K562 (cell line): ENCODE results near the gene CD22. TPM values are rescaled to one million over a fixed set of nuclear protein-coding genes. Genes with fewer than 3 reads are reported as not detected.

ENCODE experiments used
- E2F3 ChIP-seq: fragments of 250-450 bp; sonication (Bioruptor Pico); IDR thresholded peaks from 2 replicates; pipeline ENCODE4 v1.4.0; 2020; ENCODE audit warnings: mild to moderate bottlenecking
- HMGN3 ChIP-seq: IDR thresholded peaks from 2 replicates; pipeline ENCODE4 v1.6.1; 2011; ENCODE audit warnings: borderline replicate concordance, low read depth, mild to moderate bottlenecking, mixed read lengths, low read length; ENCODE audit not compliant: insufficient read length; ENCODE audit errors: extremely low read depth
- JUND ChIP-seq, 2 experiments: IDR thresholded peaks; 2 replicates in 1 of 2; 3 replicates in 1 of 2; pipeline ENCODE4 v1.6.1; 2011; ENCODE audit warnings: borderline replicate concordance in 2 of 2, low read depth in 2 of 2, low read length in 2 of 2, improper control_type of control experiment in 1 of 2, missing biosample characterization in 1 of 2, missing genetic modification characterization in 1 of 2, missing genetic modification reagents in 1 of 2
- MCM7 ChIP-seq, 2 experiments: fragments of 450-650 bp; IDR thresholded peaks; 2 replicates each; pipeline ENCODE4 v1.6.1; 2016 to 2018
- MTA1 ChIP-seq: fragments of 450-650 bp; IDR thresholded peaks from 2 replicates; pipeline ENCODE4 v1.6.1; 2017; ENCODE audit warnings: borderline replicate concordance
- NCOA1 ChIP-seq: fragments of 450-650 bp; IDR thresholded peaks from 2 replicates; pipeline ENCODE4 v1.6.1; 2016; ENCODE audit warnings: low read depth
- POLR2A ChIP-seq: fragments of 450-650 bp; conservative IDR thresholded peaks from 2 replicates; pipeline ENCODE4 v1.6.1; 2016
- POLR2G ChIP-seq: fragments of 200-400 bp; formaldehyde crosslinking; IDR thresholded peaks from 2 replicates; pipeline ENCODE4 v1.6.1; 2017; ENCODE audit warnings: low read depth, mild to moderate bottlenecking, antibody characterized with exemption, low read length, moderate library complexity
- RUNX1 ChIP-seq: sonication (generic); IDR thresholded peaks from 2 replicates; pipeline ENCODE4 v1.6.1; 2016; ENCODE audit warnings: antibody characterized with exemption, low read depth
- ZBTB17 ChIP-seq: fragments of 450-650 bp; formaldehyde crosslinking; IDR thresholded peaks from 2 replicates; pipeline ENCODE4 v1.4.0; 2020; ENCODE audit warnings: mild to moderate bottlenecking
- ZNF77 ChIP-seq: fragments of 250-450 bp; sonication (Bioruptor Pico); IDR thresholded peaks from 2 replicates; pipeline ENCODE4 v1.5.0; 2020
- polyA plus RNA-seq, 8 experiments: library from polyadenylated mRNA; depleted of rRNA in 4 of 8; stranded (reverse) in 5 of 8; unstranded in 3 of 8; fragments of >200 nt; fragmentation: Nextera tagmentation in 2 of 8; fragmentation: Illumina TruSeq in 1 of 8; extraction: Ambion mirVana in 2 of 8; extraction: Trizol in 1 of 8; gene quantifications; 2 replicates each; pipeline versions ENCODE4 v1.2.1 to v1.2.3, GENCODE V29; 2011 to 2014; ENCODE audit warnings: inconsistent platforms in 1 of 8, missing spikeins in 1 of 8
- total RNA-seq, 7 experiments: library from RNA; depleted of rRNA in 6 of 7; stranded (reverse); fragments of >200 nt in 6 of 7; fragmentation: Illumina TruSeq in 2 of 7; extraction: Trizol in 2 of 7; gene quantifications; 2 replicates each; pipeline versions ENCODE4 v1.2.1 to v1.2.3, GENCODE V29; 2011 to 2021; ENCODE audit warnings: low replicate concordance in 1 of 7
- TF ChIP-seq, protein P1 (sequence below), 2 experiments: fragments of 450-650 bp; IDR thresholded peaks; 2 replicates each; pipeline ENCODE4 v1.6.1; 2016
- TF ChIP-seq, protein P2 (sequence below), 3 experiments: IDR thresholded peaks in 2 of 3; conservative IDR thresholded peaks in 1 of 3; 2 replicates each; pipeline ENCODE4 v1.5.1; 2011 to 2012; ENCODE audit warnings: low read length in 3 of 3, mild to moderate bottlenecking in 3 of 3, control low read depth in 2 of 3, improper control_type of control experiment in 1 of 3, inconsistent platforms in 1 of 3, low read depth in 1 of 3, mixed read lengths in 1 of 3, moderate library complexity in 1 of 3; ENCODE audit not compliant: insufficient read depth in 2 of 3
- TF ChIP-seq, protein P3 (sequence below): fragments of 450-650 bp; formaldehyde crosslinking; IDR thresholded peaks from 2 replicates; pipeline ENCODE4 v1.4.0; 2022; ENCODE audit warnings: missing genetic modification characterization
- TF ChIP-seq, protein P4 (sequence below): fragments of 450-650 bp; IDR thresholded peaks from 2 replicates; pipeline ENCODE4 v1.6.1; 2018; ENCODE audit not compliant: partially characterized antibody

The CD22 gene
- total and polyA plus RNA-seq, 9 of the 15 experiments (the other 6 are each of a cell fraction or from before 2014, with no cell fraction given): 0.29 to 5.0 (median 3.5) TPM

DNA sequence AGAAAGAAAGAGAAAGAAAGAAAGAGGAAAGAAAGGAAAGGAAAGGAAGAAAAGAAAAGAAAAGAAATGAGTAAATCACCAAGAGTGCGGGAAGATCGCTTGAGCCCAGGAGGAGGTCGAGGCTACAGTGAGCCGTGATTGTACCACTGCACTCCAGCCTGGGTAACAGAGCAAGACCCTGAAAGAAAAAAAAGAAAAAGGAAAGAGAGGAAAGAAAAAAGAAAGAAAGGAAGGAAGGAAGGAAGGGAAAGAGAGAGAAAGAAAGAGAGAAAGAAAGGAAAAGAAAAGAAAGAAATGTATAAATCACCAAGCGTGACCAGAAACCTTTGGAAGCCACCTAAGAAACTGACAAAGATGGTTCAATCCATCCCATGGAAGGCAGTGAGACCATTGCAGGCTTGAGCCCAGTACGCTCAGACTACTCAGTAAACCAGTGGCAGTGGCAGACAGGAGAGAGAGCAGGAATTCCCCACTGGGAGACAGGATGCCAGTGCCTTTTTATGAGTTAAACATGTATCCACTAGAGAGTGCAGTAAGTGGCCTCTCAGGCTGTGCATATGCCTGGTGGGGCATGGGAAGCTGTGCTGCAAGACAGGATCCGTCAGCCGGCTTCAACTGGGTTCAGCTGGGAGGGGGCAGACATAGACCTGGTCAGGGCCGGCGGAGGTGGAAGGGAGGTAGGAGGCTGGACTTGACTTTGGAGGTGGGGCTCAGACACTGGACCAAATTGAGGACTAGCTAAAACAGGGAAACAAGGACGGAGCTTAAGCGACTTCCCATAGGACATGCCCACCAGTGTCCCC, 46.7 kb downstream of the CD22 start (continued):
- TF ChIP-seq NCOA1 (0 out of 2 replicates have a peak, but pooled peaks have one; percentile 6), ZBTB17 (CRISPR knock-in tag) (no peak), POLR2A (no peak), JUND (IDR thresholded peaks at IDR 0.05; ENCODE audit: borderline replicate concordance, low read depth, low read length) (no peak), JUND (tag; IDR thresholded peaks at IDR 0.05; ENCODE audit: borderline replicate concordance, low read depth, low read length) (no peak), E2F3 (CRISPR knock-in tag) (no peak), MTA1 (0 out of 2 replicates have a peak, but pooled peaks have one; percentile 9), MCM7 (IDR thresholded peaks at IDR 0.05) (0 out of 4 replicates have a peak, but pooled peaks of 1 of the 2 experiments have one; percentile 7), ZNF77 (no peak), HMGN3 (no peak), POLR2G (no peak), RUNX1 (no peak)
- TF ChIP-seq, protein P1, sequence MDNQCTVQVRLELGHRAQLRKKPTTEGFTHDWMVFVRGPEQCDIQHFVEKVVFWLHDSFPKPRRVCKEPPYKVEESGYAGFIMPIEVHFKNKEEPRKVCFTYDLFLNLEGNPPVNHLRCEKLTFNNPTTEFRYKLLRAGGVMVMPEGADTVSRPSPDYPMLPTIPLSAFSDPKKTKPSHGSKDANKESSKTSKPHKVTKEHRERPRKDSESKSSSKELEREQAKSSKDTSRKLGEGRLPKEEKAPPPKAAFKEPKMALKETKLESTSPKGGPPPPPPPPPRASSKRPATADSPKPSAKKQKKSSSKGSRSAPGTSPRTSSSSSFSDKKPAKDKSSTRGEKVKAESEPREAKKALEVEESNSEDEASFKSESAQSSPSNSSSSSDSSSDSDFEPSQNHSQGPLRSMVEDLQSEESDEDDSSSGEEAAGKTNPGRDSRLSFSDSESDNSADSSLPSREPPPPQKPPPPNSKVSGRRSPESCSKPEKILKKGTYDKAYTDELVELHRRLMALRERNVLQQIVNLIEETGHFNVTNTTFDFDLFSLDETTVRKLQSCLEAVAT (IDR thresholded peaks at IDR 0.05): 0 out of 4 replicates have a peak, but pooled peaks of 1 of the 2 experiments have one; percentile 37
- TF ChIP-seq, protein P2, sequence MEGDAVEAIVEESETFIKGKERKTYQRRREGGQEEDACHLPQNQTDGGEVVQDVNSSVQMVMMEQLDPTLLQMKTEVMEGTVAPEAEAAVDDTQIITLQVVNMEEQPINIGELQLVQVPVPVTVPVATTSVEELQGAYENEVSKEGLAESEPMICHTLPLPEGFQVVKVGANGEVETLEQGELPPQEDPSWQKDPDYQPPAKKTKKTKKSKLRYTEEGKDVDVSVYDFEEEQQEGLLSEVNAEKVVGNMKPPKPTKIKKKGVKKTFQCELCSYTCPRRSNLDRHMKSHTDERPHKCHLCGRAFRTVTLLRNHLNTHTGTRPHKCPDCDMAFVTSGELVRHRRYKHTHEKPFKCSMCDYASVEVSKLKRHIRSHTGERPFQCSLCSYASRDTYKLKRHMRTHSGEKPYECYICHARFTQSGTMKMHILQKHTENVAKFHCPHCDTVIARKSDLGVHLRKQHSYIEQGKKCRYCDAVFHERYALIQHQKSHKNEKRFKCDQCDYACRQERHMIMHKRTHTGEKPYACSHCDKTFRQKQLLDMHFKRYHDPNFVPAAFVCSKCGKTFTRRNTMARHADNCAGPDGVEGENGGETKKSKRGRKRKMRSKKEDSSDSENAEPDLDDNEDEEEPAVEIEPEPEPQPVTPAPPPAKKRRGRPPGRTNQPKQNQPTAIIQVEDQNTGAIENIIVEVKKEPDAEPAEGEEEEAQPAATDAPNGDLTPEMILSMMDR (IDR thresholded peaks at IDR 0.05 in 2 of 3, conservative IDR thresholded peaks at IDR 0.05 in 1 of 3; ENCODE audit: insufficient read depth in 2 of 3, low read depth in 1 of 3, low read length in 3 of 3): no peak
- TF ChIP-seq, protein P3, sequence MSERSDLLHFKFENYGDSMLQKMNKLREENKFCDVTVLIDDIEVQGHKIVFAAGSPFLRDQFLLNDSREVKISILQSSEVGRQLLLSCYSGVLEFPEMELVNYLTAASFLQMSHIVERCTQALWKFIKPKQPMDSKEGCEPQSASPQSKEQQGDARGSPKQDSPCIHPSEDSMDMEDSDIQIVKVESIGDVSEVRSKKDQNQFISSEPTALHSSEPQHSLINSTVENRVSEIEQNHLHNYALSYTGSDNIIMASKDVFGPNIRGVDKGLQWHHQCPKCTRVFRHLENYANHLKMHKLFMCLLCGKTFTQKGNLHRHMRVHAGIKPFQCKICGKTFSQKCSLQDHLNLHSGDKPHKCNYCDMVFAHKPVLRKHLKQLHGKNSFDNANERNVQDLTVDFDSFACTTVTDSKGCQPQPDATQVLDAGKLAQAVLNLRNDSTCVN (CRISPR knock-in tag): 0 out of 2 replicates have a peak, but pooled peaks have one; percentile 28
- TF ChIP-seq, protein P4, sequence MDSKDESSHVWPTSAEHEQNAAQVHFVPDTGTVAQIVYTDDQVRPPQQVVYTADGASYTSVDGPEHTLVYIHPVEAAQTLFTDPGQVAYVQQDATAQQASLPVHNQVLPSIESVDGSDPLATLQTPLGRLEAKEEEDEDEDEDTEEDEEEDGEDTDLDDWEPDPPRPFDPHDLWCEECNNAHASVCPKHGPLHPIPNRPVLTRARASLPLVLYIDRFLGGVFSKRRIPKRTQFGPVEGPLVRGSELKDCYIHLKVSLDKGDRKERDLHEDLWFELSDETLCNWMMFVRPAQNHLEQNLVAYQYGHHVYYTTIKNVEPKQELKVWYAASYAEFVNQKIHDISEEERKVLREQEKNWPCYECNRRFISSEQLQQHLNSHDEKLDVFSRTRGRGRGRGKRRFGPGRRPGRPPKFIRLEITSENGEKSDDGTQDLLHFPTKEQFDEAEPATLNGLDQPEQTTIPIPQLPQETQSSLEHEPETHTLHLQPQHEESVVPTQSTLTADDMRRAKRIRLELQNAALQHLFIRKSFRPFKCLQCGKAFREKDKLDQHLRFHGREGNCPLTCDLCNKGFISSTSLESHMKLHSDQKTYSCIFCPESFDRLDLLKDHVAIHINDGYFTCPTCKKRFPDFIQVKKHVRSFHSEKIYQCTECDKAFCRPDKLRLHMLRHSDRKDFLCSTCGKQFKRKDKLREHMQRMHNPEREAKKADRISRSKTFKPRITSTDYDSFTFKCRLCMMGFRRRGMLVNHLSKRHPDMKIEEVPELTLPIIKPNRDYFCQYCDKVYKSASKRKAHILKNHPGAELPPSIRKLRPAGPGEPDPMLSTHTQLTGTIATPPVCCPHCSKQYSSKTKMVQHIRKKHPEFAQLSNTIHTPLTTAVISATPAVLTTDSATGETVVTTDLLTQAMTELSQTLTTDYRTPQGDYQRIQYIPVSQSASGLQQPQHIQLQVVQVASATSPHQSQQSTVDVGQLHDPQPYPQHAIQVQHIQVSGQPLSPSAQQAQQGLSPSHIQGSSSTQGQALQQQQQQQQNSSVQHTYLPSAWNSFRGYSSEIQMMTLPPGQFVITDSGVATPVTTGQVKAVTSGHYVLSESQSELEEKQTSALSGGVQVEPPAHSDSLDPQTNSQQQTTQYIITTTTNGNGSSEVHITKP: peak; percentile 97
